Cardiac ventricle fibroblast (primary cell): ENCODE measurements around the gene DENND1B. TPM values are rescaled to one million over a fixed set of nuclear protein-coding genes. Genes with fewer than 3 reads are reported as not detected.

Experiments
- total RNA-seq: library from RNA; depleted of rRNA; stranded (reverse); fragments of >200 nt; gene quantifications from 2 replicates; pipeline ENCODE4 v1.2.3, GENCODE V29; 2015

The DENND1B gene
- 1.1 and 1.4 TPM in 2 replicates for total RNA-seq

DNA sequence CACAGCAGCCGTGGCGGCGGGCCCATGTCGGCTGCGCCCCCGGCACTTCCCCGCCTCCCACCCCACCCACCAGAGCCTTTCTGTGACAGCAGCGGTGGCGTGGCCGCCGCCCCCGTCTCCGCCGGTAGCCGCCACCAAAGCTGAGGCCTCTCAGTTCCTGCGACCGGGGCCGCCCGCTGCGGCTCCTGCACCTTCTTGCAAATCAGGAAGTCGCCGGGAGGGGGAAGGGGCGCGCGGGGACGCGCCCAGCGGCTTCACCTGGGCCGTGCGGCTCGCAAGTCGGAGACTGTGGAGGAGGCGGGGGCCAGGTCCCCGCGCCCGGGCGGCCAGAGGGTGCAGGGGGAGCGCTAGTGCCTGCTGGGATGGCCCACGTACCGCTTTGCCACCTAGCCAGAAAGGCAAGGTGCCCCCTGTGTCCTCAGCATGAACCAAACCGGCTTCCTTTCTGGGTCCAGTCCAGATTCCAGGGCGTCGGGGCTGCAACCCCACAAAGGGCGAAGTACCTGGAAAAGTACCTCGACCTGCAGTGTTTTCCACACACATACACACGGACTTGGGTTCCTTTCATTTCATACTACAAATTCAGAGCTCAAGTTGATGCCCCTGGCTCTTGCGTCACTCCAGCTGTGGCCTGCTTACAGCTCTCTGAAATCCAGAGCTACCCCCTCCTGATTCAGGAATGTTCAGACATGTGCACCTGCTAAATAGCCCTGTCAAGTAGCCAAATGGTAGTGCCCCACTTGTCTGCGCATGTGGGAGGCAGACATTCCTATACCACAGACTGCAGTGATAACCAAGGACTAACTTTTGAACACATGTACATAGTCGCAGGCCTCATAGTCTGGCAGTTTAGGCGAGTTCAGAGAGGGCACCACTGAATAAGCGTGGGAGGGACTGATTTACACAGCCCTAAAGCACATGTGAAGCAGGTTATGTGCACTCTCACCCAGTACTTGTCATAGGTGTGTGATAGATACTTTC, at the start of gene DENND1B:
Gene DENND1B (minus strand): TSS at position 199 of the 981 bp plus-strand sequence. CDS start 325 bp downstream, outside the sequence.

Other genes starting within 250 kb of the DENND1B start
- gene C1orf53, start 127.2 kb upstream of the DENND1B start, total RNA-seq = 5.1 and 15.4 TPM in 2 replicates
- gene LHX9, start 141.9 kb upstream of the DENND1B start, total RNA-seq = 0.10 and 0.12 TPM in 2 replicates